Heart right ventricle (tissue), 16 donors: ENCODE data around the gene TAF1B. TPM values are rescaled to one million over a fixed set of nuclear protein-coding genes. Genes with fewer than 3 reads are reported as not detected.

Source experiments
- ATAC-seq, 8 donors: fragments of 200-7000 bp; cut with Tn5 transposase; one replicate each; pipeline ENCODE4 v1.9.1; 2020; ENCODE audit warnings: mild to moderate bottlenecking in 8 of 8, moderate library complexity in 8 of 8, moderate number of reproducible peaks in 1 of 8
- DNase-seq, 2 donors: peaks; one replicate each; pipeline ENCODE4 v3.0.0-alpha.2; 2020
- H3K27ac ChIP-seq, 10 donors: fragments of 200-600 bp; sonication (generic) in 2 of 10; one replicate each; pipeline versions ENCODE4 v1.5.0 to v1.8.0; 2020 to 2022; ENCODE audit warnings: mild to moderate bottlenecking in 3 of 10
- H3K27me3 ChIP-seq, 7 donors: fragments of 200-600 bp; one replicate each; pipeline ENCODE4 v1.8.0; 2021 to 2022; ENCODE audit warnings: mild to moderate bottlenecking in 2 of 7
- H3K36me3 ChIP-seq, 9 donors: fragments of 200-600 bp; sonication (generic) in 1 of 9; one replicate each; pipeline versions ENCODE4 v1.5.0 to v1.8.0; 2020 to 2022; ENCODE audit warnings: mild to moderate bottlenecking in 2 of 9
- H3K4me1 ChIP-seq, 9 donors: fragments of 200-600 bp; sonication (generic) in 1 of 9; one replicate each; pipeline versions ENCODE4 v1.5.0 to v1.8.0; 2020 to 2022; ENCODE audit warnings: mild to moderate bottlenecking in 4 of 9
- H3K4me3 ChIP-seq, 10 donors: fragments of 200-600 bp; sonication (generic) in 2 of 10; one replicate each; pipeline versions ENCODE4 v1.5.0 to v1.8.0; 2020 to 2022; ENCODE audit warnings: mild to moderate bottlenecking in 7 of 10, moderate library complexity in 2 of 10
- H3K9me3 ChIP-seq, 11 donors: fragments of 200-600 bp in 10 of 11; sonication (generic) in 2 of 11; one replicate each; pipeline versions ENCODE4 v1.5.0 to v1.8.0; 2013 to 2022; ENCODE audit warnings: mild to moderate bottlenecking in 2 of 11, control low read depth in 1 of 11, moderate library complexity in 1 of 11
- CTCF ChIP-seq, 9 donors: fragments of 200-600 bp; sonication (generic) in 2 of 9; IDR thresholded peaks; one replicate each; pipeline versions ENCODE4 v1.5.0 to v1.8.0; 2021 to 2022; ENCODE audit warnings: antibody characterized with exemption in 9 of 9, mild to moderate bottlenecking in 5 of 9, moderate library complexity in 1 of 9
- WGBS, 2 donors: extraction: QIAGEN DNeasy Blood & Tissue Kit; methylation state at CpG; one replicate each; pipeline ENCODE4 v1.1.7; 2013; ENCODE audit warnings: inconsistent platforms in 1 of 2; 5-methylcytosine and 5-hydroxymethylcytosine counted together
- intact Hi-C, 10 donors: fragments of 100-400 bp; cut with DNase I; formaldehyde crosslinking; loops; one replicate each; pipeline versions ENCODE4 v1.11.1 to v1.14.2; 2022
- polyA plus RNA-seq, 2 donors: library from polyadenylated mRNA; stranded (reverse); fragments of 200-250 nt; gene quantifications; one replicate each; pipeline ENCODE4 v1.2.3, GENCODE V29; 2013
- total RNA-seq, 10 donors: library from RNA; stranded (reverse); fragmentation: NEBNext Ultra II Directional in 3 of 10; extraction: Animal tissue kit (Norgen Biotek cat#: 25700) in 3 of 10; gene quantifications; one replicate each; pipeline versions ENCODE4 v1.2.1 to v1.2.4, GENCODE V29; 2021 to 2023
- donor health status: Arrhythmogenic right ventricular cardiomyopathy.
- donor health status: ischemic (EF 13 %, LVEDD 7.1; RV severe dilation, severe dysfunction).
- donor health status: healthy with polysubstance abuse.
- donor health status: DM: no; HTN: yes; CAD: no.
- donor health status: DM: no; HTN: no; CAD: no.
- donor health status: ischemic (EF 25% LVEDD 6.9; RV normal size, moderate dysfunction).
- donor health status: ischemic (EF 25% LVEDD 5.7; RV mildly dilated, moderate dysfunction).
- donor health status: healthy.
- donor health status: DM: yes; HTN: yes; CAD: no.
- donor health status: Ischemic cardiomyopathy.
- donor health status: ischemic (EF 35%, LVEDD 5.7; RV mildly dilated, moderate dysfunction).
- donor health status: nonischemic (EF 11% LVEDD 7.7; RV severe dilation, severe dysfunction).
- donor health status: DM: yes; HTN: yes; CAD: no.
- donor health status: PGD.
- donor health status: ischemic (EF 29% LVEDD 5.4; RV normal size, mild dysfunction).
- donor health status: nonischemic (EF 23%, LVEDD 6.1; RV moderate dilation, normal function).

Gene TAF1B
- total and polyA plus RNA-seq, 12 donors = 1.8 to 7.9 (median 4.5) TPM

- 91 to 97% methylated on average over 3 of the region's 3 CpGs for WGBS, 2 donors
- DNase-seq = no peak
These were observed 18.8 kb upstream of the TAF1B start for GRCh38 chr2:9824441-9824840.

GRCh38 chr2:9824956-9825720, 18.1 kb upstream of the TAF1B start:
- no peaks in the 10 kb centered on the region for H3K36me3 ChIP-seq
- no peak overlapping the region for H3K4me3 ChIP-seq
- peaks cover 0 to 12% (median 0%) of the 10 kb centered on the region in 7 donors for H3K27me3 ChIP-seq
- H3K9me3 ChIP-seq = no peaks in the 10 kb centered on the region
- intact Hi-C loops = no loop called here
- DNase-seq = no peak
- no peaks in the 10 kb centered on the region for H3K4me1 ChIP-seq
- no peak overlapping the region for H3K27ac ChIP-seq
- no peak for TF ChIP-seq CTCF (IDR thresholded peaks at IDR 0.05)
- ATAC-seq = no peak
- 82 to 87% methylated on average over 5 of the region's 5 CpGs for WGBS, 2 donors

More at GRCh38 chr2:9824441-9824840, 18.8 kb upstream of the TAF1B start:
- no peak overlapping the region for H3K27ac ChIP-seq
- ATAC-seq = no peak
- no peak for TF ChIP-seq CTCF (IDR thresholded peaks at IDR 0.05)
- peaks cover 0 to 12% (median 0%) of the 10 kb centered on the region in 7 donors for H3K27me3 ChIP-seq
- H3K36me3 ChIP-seq = no peaks in the 10 kb centered on the region
- no peaks in the 10 kb centered on the region for H3K9me3 ChIP-seq
- no peaks in the 10 kb centered on the region for H3K4me1 ChIP-seq
- no peak overlapping the region for H3K4me3 ChIP-seq
- intact Hi-C loops = no loop called here

DNA sequence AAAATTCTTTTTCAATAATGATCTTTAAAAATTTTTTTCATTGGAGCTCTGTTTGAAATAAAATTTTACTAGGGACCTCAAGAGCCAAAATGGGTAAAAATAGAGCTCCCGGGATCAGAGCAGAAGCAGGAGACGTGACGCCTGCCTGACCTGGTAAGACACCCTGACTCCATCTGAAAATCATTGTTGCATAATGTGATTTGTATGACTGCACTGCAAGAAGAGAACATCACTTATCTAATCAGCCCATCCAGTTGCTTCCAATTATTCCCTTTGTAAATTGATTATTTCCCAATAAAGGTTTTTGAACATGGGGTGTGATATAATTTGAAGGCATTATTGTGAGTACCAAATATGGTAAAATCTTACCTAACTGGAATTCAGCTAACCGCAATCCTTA, 17.1 kb upstream of the TAF1B start:
- TF ChIP-seq CTCF (IDR thresholded peaks at IDR 0.05) = no peak
- no peak overlapping the region for H3K4me3 ChIP-seq
- intact Hi-C loops = no loop called here
- H3K36me3 ChIP-seq = no peaks in the 10 kb centered on the region
- ATAC-seq = no peak
- H3K27me3 ChIP-seq = peaks cover 0 to 12% (median 0%) of the 10 kb centered on the region in 7 donors
- DNase-seq = no peak
- H3K4me1 ChIP-seq = no peaks in the 10 kb centered on the region
- no peaks in the 10 kb centered on the region for H3K9me3 ChIP-seq
- H3K27ac ChIP-seq = no peak overlapping the region
- 64 to 67% methylated on average over 4 of the region's 4 CpGs for WGBS, 2 donors

- TF ChIP-seq CTCF (IDR thresholded peaks at IDR 0.05) = no peak
- ATAC-seq = no peak
These were observed 12.4 kb upstream of the TAF1B start for GRCh38 chr2:9830685-9831410.

More at GRCh38 chr2:9830685-9831410, 12.4 kb upstream of the TAF1B start:
- no peak for DNase-seq
- Histone ChIP-seq H3K27ac (no peak overlapping the region), H3K4me3 (no peak overlapping the region), H3K27me3 (peaks cover 0 to 22% (median 0%) of the 10 kb centered on the region in 7 donors), H3K4me1 (no peaks in the 10 kb centered on the region), H3K36me3 (no peaks in the 10 kb centered on the region), H3K9me3 (no peaks in the 10 kb centered on the region)
- intact Hi-C loops = loop anchor here in 1 of 10 donors (10.0 kb wide), 1 partner anchor 124 kb away; the partner anchor contains the start of gene GRHL1
- 72 to 87% methylated on average over 5 of the region's 5 CpGs for WGBS, 2 donors
